NCI-H2227 treated with DMSO at 0.1 percent for 48 hours (cell line): Measurements from ENCODE around the gene SKI.

Experiments used
- DNase-seq: peaks from one replicate; lab custom pipeline; 2025; lab: John Stamatoyannopoulos, UW

Gene SKI

DNA sequence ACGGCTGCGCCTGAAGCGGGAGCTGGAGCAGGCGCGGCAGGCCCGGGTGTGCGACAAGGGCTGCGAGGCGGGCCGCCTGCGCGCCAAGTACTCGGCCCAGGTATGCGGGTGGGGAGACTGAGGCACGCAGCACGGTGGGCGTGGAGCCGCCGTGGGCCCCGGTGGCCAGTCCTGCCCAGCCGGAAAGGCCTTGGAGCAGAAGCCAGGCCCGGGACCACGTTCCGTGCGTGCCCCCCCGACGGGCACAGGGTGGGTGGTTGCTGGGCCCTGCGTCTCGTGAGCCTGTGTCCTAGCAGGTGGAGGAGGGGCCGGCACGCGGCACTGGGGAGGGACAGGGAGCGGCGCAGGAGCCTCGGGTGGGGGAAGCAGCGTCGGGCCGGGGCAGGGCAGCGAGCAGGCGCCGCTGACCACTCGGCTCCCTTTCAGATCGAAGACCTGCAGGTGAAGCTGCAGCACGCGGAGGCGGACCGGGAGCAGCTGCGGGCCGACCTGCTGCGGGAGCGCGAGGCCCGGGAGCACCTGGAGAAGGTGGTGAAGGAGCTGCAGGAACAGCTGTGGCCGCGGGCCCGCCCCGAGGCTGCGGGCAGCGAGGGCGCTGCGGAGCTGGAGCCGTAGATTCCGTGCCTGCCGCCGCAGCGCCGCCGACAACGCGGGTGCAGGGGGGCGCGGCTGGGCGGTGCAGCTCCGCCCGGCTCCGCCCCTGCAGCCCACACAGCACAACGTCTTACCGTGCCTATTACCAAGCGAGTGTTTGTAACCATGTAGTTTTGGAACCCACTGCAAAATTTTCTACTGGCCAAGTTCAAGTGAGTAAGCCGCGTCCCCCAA is 78.2 kb downstream of the SKI start:
- DNase-seq = no peak

GRCh38 chr1:2307064-2307605 is 79.0 kb downstream of the SKI start:
- DNase-seq = no peak

DNA sequence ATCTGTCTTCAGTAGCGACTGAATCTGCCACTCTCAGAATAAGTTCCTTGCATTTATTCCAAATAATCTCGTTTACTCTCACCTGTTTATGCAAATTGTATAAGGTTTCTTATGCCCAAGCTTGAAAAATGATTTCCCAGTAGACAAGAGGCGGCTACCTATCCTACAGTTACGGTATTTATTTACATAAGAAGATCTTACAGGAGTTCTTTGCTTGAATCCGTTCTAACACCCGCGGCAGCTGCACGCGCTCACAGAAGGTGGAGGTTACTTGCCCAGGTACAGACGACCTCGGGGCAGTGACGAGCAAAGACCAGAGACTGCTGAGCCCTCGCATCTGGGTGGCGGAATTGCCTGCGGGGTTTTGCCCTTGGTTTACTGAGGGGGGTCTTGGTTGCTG is 79.9 kb downstream of the SKI start:
- no peak for DNase-seq

GRCh38 chr1:2308844-2309243 is 80.7 kb downstream of the SKI start:
- no peak for DNase-seq

GRCh38 chr1:2310332-2311183 is 82.4 kb downstream of the SKI start:
- DNase-seq = no peak

GRCh38 chr1:2311184-2312032 is 83.3 kb downstream of the SKI start:
- no peak for DNase-seq

DNA sequence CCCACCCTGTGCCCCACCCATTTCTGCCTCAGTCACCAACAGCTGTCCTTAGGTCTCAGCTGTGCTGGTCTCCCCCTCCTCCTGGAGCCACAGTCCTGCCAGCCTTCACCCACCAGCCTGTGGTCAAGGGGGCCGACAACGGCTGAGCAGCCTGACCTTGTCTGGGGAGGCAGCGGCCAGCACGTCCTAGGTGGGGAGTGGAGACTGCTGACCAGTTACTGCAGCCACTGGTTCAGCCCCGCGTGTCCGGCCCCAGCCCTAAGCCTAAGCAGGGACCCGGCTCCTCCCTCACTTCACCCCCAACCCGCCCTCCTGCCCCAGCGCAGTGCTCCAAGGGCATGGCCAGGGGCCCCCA is 84.0 kb downstream of the SKI start:
- no peak for DNase-seq

GRCh38 chr1:2312515-2313301 is 84.6 kb downstream of the SKI start:
- no peak for DNase-seq

- DNase-seq = no peak
Measured at GRCh38 chr1:2313651-2314261, 85.6 kb downstream of the SKI start.

DNA sequence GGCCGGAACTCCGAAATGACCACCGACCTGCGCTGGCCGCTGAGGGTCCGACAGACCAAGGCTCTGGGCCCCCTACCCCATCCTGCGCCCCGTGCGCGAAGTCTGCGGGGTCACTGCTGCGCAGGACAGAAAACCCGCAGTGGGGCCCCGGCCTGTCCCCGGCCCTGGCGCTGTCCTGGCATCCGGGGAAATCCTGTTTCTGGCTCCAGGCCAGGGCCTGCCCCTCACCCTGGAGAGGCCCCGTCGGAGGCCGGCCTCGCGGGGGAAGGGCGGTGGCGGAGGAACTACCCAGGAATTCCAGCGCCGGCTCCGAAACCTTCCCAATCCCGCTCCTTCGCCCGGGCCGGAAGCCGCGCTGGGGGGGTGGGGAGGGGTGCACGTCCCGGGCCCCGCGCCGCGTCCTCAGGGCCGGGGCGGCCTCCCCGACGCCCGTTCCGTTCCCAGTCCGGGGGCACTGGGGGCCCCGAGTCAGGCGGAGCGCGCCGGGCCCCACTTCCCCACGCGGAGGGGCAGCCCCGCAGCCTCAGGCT is 86.2 kb downstream of the SKI start:
- peak; percentile 22 for DNase-seq

DNA sequence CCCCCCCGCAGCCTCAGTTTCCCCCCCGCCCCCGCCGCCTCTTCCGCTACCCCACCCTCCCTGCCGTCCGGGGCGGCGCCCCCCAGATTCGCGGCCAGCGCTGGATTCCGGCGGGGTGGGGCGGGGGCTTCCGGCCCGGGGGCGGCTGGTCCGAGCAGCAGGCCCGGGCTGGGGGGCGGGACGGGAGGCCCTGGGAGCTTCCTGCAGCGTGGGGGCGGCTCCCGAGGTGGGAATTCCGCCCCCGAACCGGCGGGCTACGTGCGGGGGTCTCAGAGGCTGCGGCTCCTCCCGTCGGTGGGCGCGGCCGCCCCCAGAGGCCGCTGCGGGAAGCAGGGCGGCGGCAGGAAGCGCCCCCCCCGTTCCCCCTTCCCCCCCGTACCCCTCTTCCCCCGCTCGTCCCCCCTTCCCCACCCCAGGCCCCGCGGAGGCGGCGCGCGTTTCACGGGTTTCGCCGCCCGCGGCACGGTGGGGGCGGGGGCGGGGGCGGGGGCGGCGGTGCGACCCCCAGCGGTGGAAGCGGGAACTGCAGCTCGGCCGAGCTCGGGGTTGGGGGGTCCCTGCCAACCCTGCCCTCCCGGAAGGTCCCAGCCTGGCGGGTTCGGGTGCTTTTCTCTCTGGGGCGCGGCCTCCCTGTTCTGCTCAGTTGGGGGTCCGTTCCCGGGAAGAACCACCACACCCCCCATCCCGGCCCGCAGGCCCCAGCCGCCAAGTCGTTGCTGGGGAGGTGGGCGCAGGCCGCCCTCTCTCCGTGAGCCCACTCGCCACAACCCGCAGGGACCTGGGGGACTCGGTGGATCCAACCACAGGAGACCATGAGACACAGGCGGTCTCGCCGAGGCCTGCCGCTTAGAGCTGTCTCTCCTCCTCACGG is 86.9 kb downstream of the SKI start:
- DNase-seq = peak; percentile 58

DNA sequence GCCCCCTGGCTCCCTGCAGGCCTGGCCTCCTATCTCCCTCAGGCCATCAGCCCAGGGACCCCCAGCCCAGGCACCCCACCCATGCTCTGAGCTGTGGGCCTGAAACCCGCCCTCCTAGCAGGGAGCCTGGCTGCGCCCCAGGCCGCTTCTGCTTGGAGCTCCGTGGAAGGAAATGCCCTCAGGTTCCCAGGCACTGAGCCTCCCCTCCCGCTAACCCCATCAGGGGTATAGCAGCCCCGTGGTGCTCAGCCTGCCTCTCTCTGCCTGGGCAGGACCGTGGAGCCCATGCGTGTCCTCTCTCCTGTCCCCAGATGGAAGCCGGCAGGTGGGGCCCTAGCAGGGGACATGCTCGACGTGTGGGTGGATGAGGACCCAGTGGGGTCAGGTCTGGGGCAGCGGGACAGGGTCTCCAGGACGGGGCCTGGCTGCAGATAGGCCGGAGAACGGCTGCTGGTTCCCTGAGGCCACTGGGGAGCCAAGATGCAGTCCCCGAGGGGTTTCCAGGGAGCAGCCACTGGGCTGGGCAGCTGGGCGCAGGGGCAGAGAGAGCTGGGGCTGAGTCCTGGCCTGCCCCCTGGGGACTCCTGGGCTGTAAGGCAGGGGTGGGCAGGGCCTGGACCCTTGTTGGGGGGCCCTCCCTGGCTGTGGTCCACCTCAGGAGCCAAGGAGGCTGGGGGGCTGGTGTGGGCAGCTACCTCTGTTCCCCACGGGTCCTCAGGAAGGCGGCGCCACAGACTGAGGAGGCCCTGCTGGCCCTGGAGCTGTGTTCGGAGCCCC is 87.7 kb downstream of the SKI start:
- DNase-seq = no peak

DNA sequence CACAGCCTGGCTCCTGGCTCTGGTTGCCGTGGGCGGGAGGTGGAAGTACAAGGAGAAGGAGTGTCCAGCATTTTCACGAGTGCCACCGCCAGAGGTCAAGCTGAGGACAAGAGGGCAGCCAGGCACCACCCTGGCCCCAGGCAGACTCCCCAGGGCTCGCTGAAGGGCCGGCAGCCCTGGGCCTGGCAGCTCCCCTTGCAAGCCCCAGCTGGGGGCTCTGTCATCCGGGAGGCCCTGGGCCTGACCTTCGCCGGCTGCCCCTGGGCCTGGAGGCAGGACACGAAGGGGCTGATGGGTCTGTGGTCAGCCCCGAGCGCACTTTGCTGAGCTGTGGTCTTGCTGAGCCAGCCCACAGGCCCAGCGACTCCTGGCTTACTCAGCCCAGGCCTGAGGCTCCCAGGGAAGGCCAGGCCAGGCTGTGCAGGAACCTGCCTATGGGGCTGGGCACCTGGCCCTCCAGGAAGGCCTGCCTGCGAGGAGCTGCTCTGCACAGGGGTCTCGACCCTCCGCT is 88.4 kb downstream of the SKI start:
- DNase-seq = no peak

- no peak for DNase-seq
Measured at GRCh38 chr1:2317230-2318065, 89.3 kb downstream of the SKI start.

GRCh38 chr1:2318314-2319278 is 90.5 kb downstream of the SKI start:
- no peak for DNase-seq

GRCh38 chr1:2319291-2319690 is 91.2 kb downstream of the SKI start:
- no peak for DNase-seq
